SU-DHL-6 (cell line): ENCODE results near the gene CBY2.

Experiments
- EZH2phosphoT487 ChIP-seq: fragments of 200-600 bp; sonication (generic), shearing (Covaris generic); conservative IDR thresholded peaks from 2 replicates; pipeline ENCODE4 v1.6.1; 2018; ENCODE audit warnings: mild to moderate bottlenecking, antibody characterized with exemption, low read length, moderate library complexity, mixed read lengths
- TF ChIP-seq, protein P1 (sequence below): fragments of 200-600 bp; sonication (generic); IDR thresholded peaks from one replicate; pipeline ENCODE4 v1.5.1; 2017; ENCODE audit warnings: antibody characterized with exemption, mild to moderate bottlenecking, low read length, moderate library complexity; ENCODE audit not compliant: insufficient read depth, poor library complexity, severe bottlenecking

DNA sequence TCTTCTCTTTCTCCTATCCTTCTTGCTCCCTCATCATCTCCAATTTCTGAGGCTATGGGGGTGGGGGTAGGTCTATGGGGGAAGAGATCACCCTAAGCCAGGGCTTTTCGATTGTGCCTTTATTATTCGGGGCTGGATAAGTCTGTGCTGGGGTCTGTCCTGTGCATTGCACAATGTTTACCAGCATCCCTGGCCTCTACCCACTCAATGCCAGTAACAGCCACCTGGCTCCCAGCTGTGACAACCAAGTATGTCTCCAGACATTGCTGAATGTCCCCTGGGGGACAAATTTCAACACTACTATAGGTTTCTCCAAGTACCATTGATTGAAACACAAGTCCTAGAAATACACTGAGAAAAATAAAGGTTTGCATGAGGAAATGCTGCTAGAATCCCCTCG lies 13.2 kb downstream of the CBY2 start:
- TF ChIP-seq, protein P1, sequence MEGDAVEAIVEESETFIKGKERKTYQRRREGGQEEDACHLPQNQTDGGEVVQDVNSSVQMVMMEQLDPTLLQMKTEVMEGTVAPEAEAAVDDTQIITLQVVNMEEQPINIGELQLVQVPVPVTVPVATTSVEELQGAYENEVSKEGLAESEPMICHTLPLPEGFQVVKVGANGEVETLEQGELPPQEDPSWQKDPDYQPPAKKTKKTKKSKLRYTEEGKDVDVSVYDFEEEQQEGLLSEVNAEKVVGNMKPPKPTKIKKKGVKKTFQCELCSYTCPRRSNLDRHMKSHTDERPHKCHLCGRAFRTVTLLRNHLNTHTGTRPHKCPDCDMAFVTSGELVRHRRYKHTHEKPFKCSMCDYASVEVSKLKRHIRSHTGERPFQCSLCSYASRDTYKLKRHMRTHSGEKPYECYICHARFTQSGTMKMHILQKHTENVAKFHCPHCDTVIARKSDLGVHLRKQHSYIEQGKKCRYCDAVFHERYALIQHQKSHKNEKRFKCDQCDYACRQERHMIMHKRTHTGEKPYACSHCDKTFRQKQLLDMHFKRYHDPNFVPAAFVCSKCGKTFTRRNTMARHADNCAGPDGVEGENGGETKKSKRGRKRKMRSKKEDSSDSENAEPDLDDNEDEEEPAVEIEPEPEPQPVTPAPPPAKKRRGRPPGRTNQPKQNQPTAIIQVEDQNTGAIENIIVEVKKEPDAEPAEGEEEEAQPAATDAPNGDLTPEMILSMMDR = no peak
- TF ChIP-seq EZH2phosphoT487 = no peak
